ENCODE data around the gene ADAMTS2. TPM values are rescaled to one million over a fixed set of nuclear protein-coding genes. Genes with fewer than 3 reads are reported as not detected.
A peak's percentile ranks its signal among the peaks of the same experiment; 100 is the strongest.

The ADAMTS2 gene
- total RNA-seq, 1 donor from 2014 or later = 8.2 TPM

GRCh38 chr5:179270581-179271427 is 74.5 kb downstream of the ADAMTS2 start:
- Mint-ChIP-seq H3K4me1 (peaks cover 32% of the 10 kb centered on the region), H3K27me3 (ENCODE audit: low read depth) (no peaks in the 10 kb centered on the region), H3K9me3 (no peaks in the 10 kb centered on the region)

GRCh38 chr5:179269781-179270543 is 75.3 kb downstream of the ADAMTS2 start:
- no peak overlapping the region for H3K4me3 Mint-ChIP-seq
- H3K27me3 Mint-ChIP-seq (ENCODE audit: low read depth) = no peaks in the 10 kb centered on the region
- peak in 1 of 2 experiments; percentile 35 for DNase-seq (ENCODE audit: low spot score in 2 of 2, unreplicated experiment in 2 of 2)
- peaks cover 37% of the 10 kb centered on the region for H3K4me1 Mint-ChIP-seq
- no peaks in the 10 kb centered on the region for H3K9me3 Mint-ChIP-seq
- no peak overlapping the region for H3K27ac Mint-ChIP-seq
- H3K36me3 Mint-ChIP-seq = no peaks in the 10 kb centered on the region
- TF ChIP-seq CTCF (IDR thresholded peaks at IDR 0.05; ENCODE audit: unreplicated experiment) = no peak

More at GRCh38 chr5:179270581-179271427, 74.5 kb downstream of the ADAMTS2 start:
- Mint-ChIP-seq H3K36me3 (no peaks in the 10 kb centered on the region), H3K27ac (peak overlapping the region; percentile 79), H3K4me3 (no peak overlapping the region)
- TF ChIP-seq CTCF (IDR thresholded peaks at IDR 0.05; ENCODE audit: unreplicated experiment) = no peak
- peak in 1 of 2 experiments; percentile 34 for DNase-seq (ENCODE audit: low spot score in 2 of 2, unreplicated experiment in 2 of 2)

- peak in 1 of 2 experiments; percentile 22 for DNase-seq (ENCODE audit: low spot score in 2 of 2, unreplicated experiment in 2 of 2)
- H3K27me3 Mint-ChIP-seq (ENCODE audit: low read depth) = no peaks in the 10 kb centered on the region
- no peak overlapping the region for H3K4me3 Mint-ChIP-seq
- no peaks in the 10 kb centered on the region for H3K9me3 Mint-ChIP-seq
- no peak overlapping the region for H3K27ac Mint-ChIP-seq
- H3K36me3 Mint-ChIP-seq = no peaks in the 10 kb centered on the region
- peaks cover 39% of the 10 kb centered on the region for H3K4me1 Mint-ChIP-seq
- TF ChIP-seq CTCF (IDR thresholded peaks at IDR 0.05; ENCODE audit: unreplicated experiment) = no peak
Observed at GRCh38 chr5:179268966-179269693, 76.1 kb downstream of the ADAMTS2 start.

GRCh38 chr5:179268399-179268952 is 76.8 kb downstream of the ADAMTS2 start:
- H3K9me3 Mint-ChIP-seq = no peaks in the 10 kb centered on the region

More at GRCh38 chr5:179268399-179268952, 76.8 kb downstream of the ADAMTS2 start:
- no peaks in the 10 kb centered on the region for H3K27me3 Mint-ChIP-seq (ENCODE audit: low read depth)
- TF ChIP-seq CTCF (IDR thresholded peaks at IDR 0.05; ENCODE audit: unreplicated experiment) = no peak
- peak in 1 of 2 experiments; percentile 27 for DNase-seq (ENCODE audit: low spot score in 2 of 2, unreplicated experiment in 2 of 2)
- H3K27ac Mint-ChIP-seq = no peak overlapping the region
- no peaks in the 10 kb centered on the region for H3K36me3 Mint-ChIP-seq
- H3K4me3 Mint-ChIP-seq = no peak overlapping the region
- peaks cover 39% of the 10 kb centered on the region for H3K4me1 Mint-ChIP-seq
